ENCODE results near the gene LAGE3. TPM values are rescaled to one million over a fixed set of nuclear protein-coding genes. Genes with fewer than 3 reads are reported as not detected.

The LAGE3 gene
- total and polyA plus RNA-seq, 2 donors (not counting 3 experiments of a cell fraction or from before 2014, with no cell fraction given) = 14.3 to 31.9 TPM

GRCh38 chrX:154482786-154483185 is 3.7 kb upstream of the LAGE3 start:
- Histone ChIP-seq H3K27me3 (ENCODE audit: control insufficient read depth in 2 of 2, insufficient read depth in 2 of 2, low read length in 2 of 2) (no peaks in the 10 kb centered on the region), H3K79me2 (ENCODE audit: control insufficient read depth, insufficient read depth, low read length) (peaks cover 10% of the 10 kb centered on the region), H3K4me2 (ENCODE audit: insufficient read depth, low read length) (no peak overlapping the region), H3K9me3 (replicated peaks; ENCODE audit: control insufficient read depth, insufficient read depth, low read length) (no peaks in the 10 kb centered on the region), H3K27ac (ENCODE audit: insufficient read depth, low read depth, low read length) (no peak overlapping the region), H2AFZ (ENCODE audit: low read depth, low read length) (no peak overlapping the region), H3K36me3 (ENCODE audit: control insufficient read depth in 2 of 2, extremely low read depth in 1 of 2, insufficient read depth in 2 of 2, low read length in 2 of 2) (no peaks in the 10 kb centered on the region), H3K9me1 (replicated peaks; ENCODE audit: control insufficient read depth, extremely low read depth, insufficient read depth, low read length) (no peaks in the 10 kb centered on the region), H3K9ac (replicated peaks; ENCODE audit: extremely low read depth, insufficient read depth, low read length) (no peak overlapping the region), H3K4me3 (replicated peaks in 1 of 3; ENCODE audit: insufficient read depth in 1 of 3, low read depth in 1 of 3, low read length in 3 of 3) (no peak overlapping the region), H3K4me1 (ENCODE audit: control insufficient read depth, extremely low read depth, insufficient read depth, low read length) (peaks cover 12% of the 10 kb centered on the region), H4K20me1 (replicated peaks; ENCODE audit: control insufficient read depth, extremely low read depth, insufficient read depth, low read length) (no peaks in the 10 kb centered on the region)
- ChIA-PET CTCF (interaction anchor here (1.4 kb wide), 1 partner anchor 8 kb away, joined by 3 read pairs; no protein-coding TSS in a partner anchor), POLR2A (no interaction called here)
- no peak for DNase-seq (ENCODE audit: low read depth, low spot score)
- dilution Hi-C loops (cut with MboI; ENCODE audit: extremely low pct_ligation_motif_present, low sequenced_read_pairs) = no loop called here
- intact Hi-C loops (cut with micrococcal nuclease) = no loop called here
- FAIRE-seq = no peak
- BruUV-seq (replicated peaks) = no TSS peak
- TF ChIP-seq JUN (IDR thresholded peaks at IDR 0.05; ENCODE audit: borderline replicate concordance, insufficient read depth, insufficient read length, low read depth) (no peak), MAX (IDR thresholded peaks at IDR 0.05; ENCODE audit: insufficient read depth, insufficient read length) (no peak), FOS (IDR thresholded peaks at IDR 0.05; ENCODE audit: borderline replicate concordance, insufficient read depth, low read length) (no peak), MYC (IDR thresholded peaks at IDR 0.05; ENCODE audit: low read depth, low read length) (no peak), EZH2 (IDR thresholded peaks at IDR 0.05; ENCODE audit: borderline replicate concordance, low read depth, low read length, severe bottlenecking) (no peak), POLR2AphosphoS5 (IDR thresholded peaks at IDR 0.05; ENCODE audit: insufficient read depth, low read depth, low read length) (no peak), POLR2A (IDR thresholded peaks at IDR 0.05; ENCODE audit: low read depth, low read length) (no peak), CTCF (IDR thresholded peaks at IDR 0.05; ENCODE audit: extremely low read depth in 1 of 2, insufficient read depth in 1 of 2, low read depth in 1 of 2, low read length in 2 of 2) (no peak), GATA2 (IDR thresholded peaks at IDR 0.05; ENCODE audit: insufficient read depth, insufficient read length, low read depth, low read length) (no peak)

Data from endothelial cell of umbilical vein (primary cell).